Measurements from ENCODE around the gene FAM43B. TPM values are rescaled to one million over a fixed set of nuclear protein-coding genes. Genes with fewer than 3 reads are reported as not detected.
A peak's percentile ranks its signal among the peaks of the same experiment; 100 is the strongest.

Gene FAM43B
- total RNA-seq, 6 experiments from 2014 or later, result 0.09 to 0.24 (median 0.12) TPM; not detected in 2

DNA sequence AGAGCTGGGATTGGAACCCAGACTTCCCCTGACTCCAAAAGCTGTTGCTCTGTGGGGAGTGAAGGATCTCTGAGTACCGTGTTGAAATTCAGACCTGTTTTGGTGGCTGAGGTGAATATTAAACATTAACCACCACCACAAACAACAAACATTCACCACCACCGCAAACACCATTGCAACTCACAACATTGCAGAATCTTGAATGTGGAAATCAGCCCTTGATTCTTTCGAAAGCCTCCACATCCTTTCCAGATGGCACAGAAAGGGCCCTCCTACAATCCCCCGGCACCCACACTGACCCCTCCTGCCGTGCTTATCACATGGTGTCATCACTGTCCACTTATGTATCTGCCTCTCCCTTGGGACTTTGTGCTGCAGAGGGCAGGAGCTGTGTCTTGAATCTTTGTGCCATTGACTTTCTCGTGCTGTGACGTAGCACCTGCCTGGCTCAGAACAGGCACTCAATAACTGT is 38.0 kb downstream of the FAM43B start:
- Histone ChIP-seq H3K9me3 (no peaks in the 10 kb centered on the region), H3K27me3 (no peaks in the 10 kb centered on the region), H3K27ac (peak overlapping the region; percentile 92 to 98 (median 93)), H3K4me1 (peaks cover 0 to 20% (median 8%) of the 10 kb centered on the region in 4 donors), H3K4me3 (peak overlapping the region; percentile 54 to 84 (median 76)), H3K36me3 (peaks cover 0 to 19% (median 5%) of the 10 kb centered on the region in 4 donors)
- TF ChIP-seq, protein P1, sequence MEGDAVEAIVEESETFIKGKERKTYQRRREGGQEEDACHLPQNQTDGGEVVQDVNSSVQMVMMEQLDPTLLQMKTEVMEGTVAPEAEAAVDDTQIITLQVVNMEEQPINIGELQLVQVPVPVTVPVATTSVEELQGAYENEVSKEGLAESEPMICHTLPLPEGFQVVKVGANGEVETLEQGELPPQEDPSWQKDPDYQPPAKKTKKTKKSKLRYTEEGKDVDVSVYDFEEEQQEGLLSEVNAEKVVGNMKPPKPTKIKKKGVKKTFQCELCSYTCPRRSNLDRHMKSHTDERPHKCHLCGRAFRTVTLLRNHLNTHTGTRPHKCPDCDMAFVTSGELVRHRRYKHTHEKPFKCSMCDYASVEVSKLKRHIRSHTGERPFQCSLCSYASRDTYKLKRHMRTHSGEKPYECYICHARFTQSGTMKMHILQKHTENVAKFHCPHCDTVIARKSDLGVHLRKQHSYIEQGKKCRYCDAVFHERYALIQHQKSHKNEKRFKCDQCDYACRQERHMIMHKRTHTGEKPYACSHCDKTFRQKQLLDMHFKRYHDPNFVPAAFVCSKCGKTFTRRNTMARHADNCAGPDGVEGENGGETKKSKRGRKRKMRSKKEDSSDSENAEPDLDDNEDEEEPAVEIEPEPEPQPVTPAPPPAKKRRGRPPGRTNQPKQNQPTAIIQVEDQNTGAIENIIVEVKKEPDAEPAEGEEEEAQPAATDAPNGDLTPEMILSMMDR (IDR thresholded peaks at IDR 0.05), result no peak
- TF ChIP-seq POLR2A (IDR thresholded peaks at IDR 0.05), result peak; percentile 97
- DNase-seq (peak; percentile 72 to 92 (median 90)), ATAC-seq (peak; percentile 72 to 85 (median 76))
- 10% methylated on average over 7 of the region's 7 CpGs for WGBS (ENCODE audit: insufficient coverage, low coverage, low lambda C conversion rate, missing lambda C conversion rate)
- intact Hi-C loops (cut with DNase I), result no loop called here

DNA sequence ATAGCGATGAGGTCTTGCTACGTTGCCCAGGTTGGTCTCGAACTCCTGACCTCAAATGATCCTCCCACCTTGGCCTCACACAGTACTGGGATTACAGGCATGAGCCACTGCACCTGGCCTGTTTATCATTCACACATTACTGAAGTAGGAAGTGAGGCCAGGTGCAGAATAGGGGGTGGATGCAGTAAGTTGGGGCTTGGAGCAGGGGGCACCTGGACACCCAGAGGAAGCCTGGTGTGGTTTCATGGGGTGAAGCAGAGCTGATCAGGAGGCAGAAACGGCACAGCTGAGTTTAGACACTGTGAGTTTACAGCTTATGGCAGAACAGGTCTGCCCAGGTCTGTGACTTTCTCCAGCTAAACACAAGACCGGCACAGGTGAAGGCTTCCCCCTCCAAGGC is 41.4 kb downstream of the FAM43B start:
- 88% methylated on average over 4 of the region's 5 CpGs for WGBS (ENCODE audit: insufficient coverage, low coverage, low lambda C conversion rate, missing lambda C conversion rate)
- no peaks in the 10 kb centered on the region for H3K9me3 ChIP-seq
- no peak overlapping the region for H3K27ac ChIP-seq
- no peak for ATAC-seq
- intact Hi-C loops (cut with DNase I), result no loop called here
- H3K4me3 ChIP-seq, result no peak overlapping the region
- H3K36me3 ChIP-seq, result peaks cover 0 to 19% (median 5%) of the 10 kb centered on the region in 4 donors
- no peak for TF ChIP-seq POLR2A (IDR thresholded peaks at IDR 0.05)
- TF ChIP-seq, protein P1 (IDR thresholded peaks at IDR 0.05), result no peak
- H3K27me3 ChIP-seq, result no peaks in the 10 kb centered on the region
- H3K4me1 ChIP-seq, result peaks cover 0 to 22% (median 10%) of the 10 kb centered on the region in 4 donors
- no peak for DNase-seq

DNA sequence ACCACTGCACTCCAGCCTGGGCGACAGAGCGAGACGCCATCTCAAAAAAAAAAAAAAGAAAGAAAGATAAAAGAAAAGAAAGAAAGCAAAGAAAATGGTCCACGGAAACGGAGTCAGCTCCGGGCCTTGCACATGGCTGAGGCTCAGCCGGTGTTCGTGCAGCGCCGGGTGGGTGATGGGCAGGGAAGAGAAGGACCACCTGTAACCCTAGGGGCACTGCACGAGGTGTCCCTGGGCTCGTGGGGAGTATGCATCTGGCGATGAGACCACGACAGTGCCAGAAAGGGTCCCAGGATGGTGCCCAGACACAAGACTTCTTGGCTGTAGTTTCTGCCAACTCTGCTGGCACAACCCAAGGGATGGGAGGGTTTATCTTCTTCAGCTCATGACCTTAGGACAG is 42.4 kb downstream of the FAM43B start:
- Histone ChIP-seq H3K4me3 (no peak overlapping the region), H3K36me3 (peaks cover 0 to 19% (median 5%) of the 10 kb centered on the region in 4 donors), H3K4me1 (peaks cover 0 to 22% (median 10%) of the 10 kb centered on the region in 4 donors), H3K9me3 (no peaks in the 10 kb centered on the region), H3K27me3 (no peaks in the 10 kb centered on the region), H3K27ac (no peak overlapping the region)
- 96% methylated on average over 11 of the region's 14 CpGs for WGBS (ENCODE audit: insufficient coverage, low coverage, low lambda C conversion rate, missing lambda C conversion rate)
- no peak for TF ChIP-seq POLR2A (IDR thresholded peaks at IDR 0.05)
- TF ChIP-seq, protein P1 (IDR thresholded peaks at IDR 0.05), result no peak
- intact Hi-C loops (cut with DNase I), result no loop called here
- no peak for ATAC-seq
- DNase-seq, result no peak

DNA sequence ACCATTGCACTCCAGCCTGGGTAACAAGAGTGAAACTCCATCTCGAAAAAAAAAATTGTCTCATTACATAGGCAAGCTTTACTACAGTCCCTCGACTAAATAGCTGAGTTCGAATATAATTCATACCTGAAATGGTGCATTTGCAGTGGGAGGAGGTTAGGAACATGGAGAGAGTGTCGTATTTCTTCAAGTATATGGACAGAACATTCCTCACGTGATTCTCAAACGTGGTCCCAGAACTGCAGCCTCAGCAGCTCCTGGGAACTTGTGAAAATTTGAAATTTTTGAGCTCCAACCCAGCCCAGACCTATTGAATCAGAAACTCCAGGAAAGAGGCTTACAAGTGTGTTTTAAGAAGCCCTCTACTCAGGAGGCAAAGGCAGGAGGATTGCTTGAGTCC is 43.7 kb downstream of the FAM43B start:
- H3K36me3 ChIP-seq, result peaks cover 0 to 19% (median 5%) of the 10 kb centered on the region in 4 donors
- intact Hi-C loops (cut with DNase I), result no loop called here
- H3K4me3 ChIP-seq, result no peak overlapping the region
- 68% methylated on average over 6 of the region's 6 CpGs for WGBS (ENCODE audit: insufficient coverage, low coverage, low lambda C conversion rate, missing lambda C conversion rate)
- no peak for TF ChIP-seq POLR2A (IDR thresholded peaks at IDR 0.05)
- TF ChIP-seq, protein P1 (IDR thresholded peaks at IDR 0.05), result no peak
- ATAC-seq, result no peak
- no peaks in the 10 kb centered on the region for H3K9me3 ChIP-seq
- H3K4me1 ChIP-seq, result peaks cover 0 to 21% (median 8%) of the 10 kb centered on the region in 4 donors
- no peak for DNase-seq
- H3K27me3 ChIP-seq, result no peaks in the 10 kb centered on the region
- H3K27ac ChIP-seq, result no peak overlapping the region
